HEK293T (cell line): ENCODE results near the gene CC2D1A.

ENCODE experiments used
- CTCF ChIA-PET: fragments of 350-600 bp; formaldehyde crosslinking; extraction: SDS; loops from one replicate; lab custom pipeline; 2021; ENCODE audit warnings: antibody characterized with exemption, inconsistent platforms; lab: Yijun Ruan, JAX
- POLR2A ChIA-PET: fragments of 350-600 bp; formaldehyde crosslinking; extraction: SDS; loops from one replicate; lab custom pipeline; 2020; ENCODE audit warnings: antibody characterized with exemption, inconsistent platforms; lab: Yijun Ruan, JAX
- DNase-seq: peaks from one replicate; pipeline ENCODE4 v3.0.0; 2012; ENCODE audit warnings: mixed read lengths; ENCODE audit errors: extremely low spot score
- ARNT ChIP-seq: fragments of 450-650 bp; IDR thresholded peaks from 2 replicates; pipeline ENCODE4 v1.6.1; 2017; ENCODE audit warnings: mild to moderate bottlenecking
- BHLHE40 ChIP-seq: fragments of 450-650 bp; IDR thresholded peaks from 2 replicates; pipeline ENCODE4 v1.6.1; 2016; ENCODE audit warnings: mild to moderate bottlenecking, moderate library complexity, borderline replicate concordance
- CTBP1 ChIP-seq: fragments of 450-650 bp; IDR thresholded peaks from 2 replicates; pipeline ENCODE4 v1.6.1; 2016; ENCODE audit warnings: borderline replicate concordance
- ELF4 ChIP-seq: fragments of 450-650 bp; IDR thresholded peaks from 2 replicates; pipeline ENCODE4 v1.6.1; 2017; ENCODE audit warnings: antibody characterized with exemption
- FOXA1 ChIP-seq: fragments of 450-650 bp; IDR thresholded peaks from 2 replicates; pipeline ENCODE4 v1.6.1; 2016; ENCODE audit warnings: mild to moderate bottlenecking
- FOXK2 ChIP-seq: fragments of 450-650 bp; IDR thresholded peaks from 2 replicates; pipeline ENCODE4 v1.6.1; 2016; ENCODE audit warnings: mild to moderate bottlenecking
- FOXM1 ChIP-seq: fragments of 450-650 bp; IDR thresholded peaks from 2 replicates; pipeline ENCODE4 v1.6.1; 2017; ENCODE audit warnings: mild to moderate bottlenecking, borderline replicate concordance
- HDGF ChIP-seq: fragments of 450-650 bp; IDR thresholded peaks from 2 replicates; pipeline ENCODE4 v1.6.1; 2017; ENCODE audit warnings: antibody characterized with exemption, borderline replicate concordance
- L3MBTL2 ChIP-seq: fragments of 450-650 bp; conservative IDR thresholded peaks from 2 replicates; pipeline ENCODE4 v1.6.1; 2016; ENCODE audit warnings: mild to moderate bottlenecking
- LEF1 ChIP-seq: fragments of 450-650 bp; IDR thresholded peaks from 2 replicates; pipeline ENCODE4 v1.6.1; 2017; ENCODE audit warnings: mild to moderate bottlenecking, borderline replicate concordance
- NFRKB ChIP-seq: fragments of 450-650 bp; IDR thresholded peaks from 2 replicates; pipeline ENCODE4 v1.6.1; 2016; ENCODE audit warnings: mild to moderate bottlenecking, moderate library complexity
- SP1 ChIP-seq: fragments of 450-650 bp; IDR thresholded peaks from 2 replicates; pipeline ENCODE4 v1.6.1; 2017
- SUZ12 ChIP-seq: fragments of 450-650 bp; IDR thresholded peaks from 2 replicates; pipeline ENCODE4 v1.6.1; 2016; ENCODE audit warnings: mild to moderate bottlenecking
- TARDBP ChIP-seq: fragments of 450-650 bp; IDR thresholded peaks from 2 replicates; pipeline ENCODE4 v1.6.1; 2016
- ZNF384 ChIP-seq: fragments of 450-650 bp; IDR thresholded peaks from 2 replicates; pipeline ENCODE4 v1.6.1; 2016
- TF ChIP-seq, protein P1 (sequence below): fragments of 450-650 bp; IDR thresholded peaks from 2 replicates; pipeline ENCODE4 v1.6.1; 2016

The CC2D1A gene

DNA sequence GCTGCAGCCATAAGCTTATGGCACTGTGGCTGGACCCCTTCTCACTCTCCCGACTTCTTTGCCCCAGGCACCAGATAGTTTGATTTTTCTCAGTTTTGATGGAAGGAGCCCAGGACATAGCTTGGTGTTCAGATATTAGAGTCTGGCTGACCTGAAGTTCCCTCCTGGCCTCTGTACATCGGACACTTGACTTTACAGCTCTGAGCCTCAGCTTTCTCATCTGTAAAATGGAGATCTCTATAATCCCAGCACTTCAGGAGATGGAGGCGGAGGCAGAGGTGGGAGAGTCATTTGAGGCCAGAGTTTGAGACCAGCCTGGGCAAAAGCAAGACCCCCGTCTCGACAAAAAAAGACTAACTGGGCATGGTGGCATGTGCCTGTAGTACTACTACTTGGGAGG is 909 bp downstream of the CC2D1A start:
- no peak for DNase-seq
- CTCF ChIA-PET: no interaction called here
- POLR2A ChIA-PET: interaction anchor here (0.9 kb wide), 1 partner anchor 11 kb away, joined by 3 read pairs; no protein-coding TSS in a partner anchor
- TF ChIP-seq FOXM1 (no peak), FOXA1 (no peak), CTBP1 (no peak), SUZ12 (no peak), SP1 (no peak), ELF4 (no peak), ZNF384 (no peak), LEF1 (no peak), L3MBTL2 (no peak), TARDBP (no peak), BHLHE40 (no peak), HDGF (no peak)
- TF ChIP-seq, protein P1, sequence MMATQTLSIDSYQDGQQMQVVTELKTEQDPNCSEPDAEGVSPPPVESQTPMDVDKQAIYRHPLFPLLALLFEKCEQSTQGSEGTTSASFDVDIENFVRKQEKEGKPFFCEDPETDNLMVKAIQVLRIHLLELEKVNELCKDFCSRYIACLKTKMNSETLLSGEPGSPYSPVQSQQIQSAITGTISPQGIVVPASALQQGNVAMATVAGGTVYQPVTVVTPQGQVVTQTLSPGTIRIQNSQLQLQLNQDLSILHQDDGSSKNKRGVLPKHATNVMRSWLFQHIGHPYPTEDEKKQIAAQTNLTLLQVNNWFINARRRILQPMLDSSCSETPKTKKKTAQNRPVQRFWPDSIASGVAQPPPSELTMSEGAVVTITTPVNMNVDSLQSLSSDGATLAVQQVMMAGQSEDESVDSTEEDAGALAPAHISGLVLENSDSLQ: no peak

DNA sequence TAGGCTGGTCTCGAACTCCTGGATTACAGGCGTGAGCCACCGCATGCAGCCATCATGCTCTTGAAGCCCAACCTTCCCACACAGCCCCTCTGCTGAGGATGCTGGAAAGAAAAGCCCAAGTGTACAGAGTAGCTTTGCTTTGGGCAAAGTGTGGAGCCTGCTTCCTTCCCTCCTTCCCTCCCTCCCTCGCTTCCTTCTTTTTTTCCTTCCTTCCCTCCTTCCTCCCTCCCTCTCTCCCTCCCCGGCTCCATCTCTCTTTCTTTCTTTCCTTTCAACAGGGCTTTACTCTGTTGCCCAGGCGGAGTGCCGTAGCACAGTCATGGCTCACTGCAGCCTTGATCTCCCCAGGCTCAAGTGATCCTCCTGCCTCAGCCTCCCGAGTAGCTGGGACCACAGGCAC is 2.7 kb downstream of the CC2D1A start:
- POLR2A ChIA-PET: no interaction called here
- TF ChIP-seq ELF4 (no peak), CTBP1 (no peak), NFRKB (no peak)
- DNase-seq: no peak
- CTCF ChIA-PET: no interaction called here

DNA sequence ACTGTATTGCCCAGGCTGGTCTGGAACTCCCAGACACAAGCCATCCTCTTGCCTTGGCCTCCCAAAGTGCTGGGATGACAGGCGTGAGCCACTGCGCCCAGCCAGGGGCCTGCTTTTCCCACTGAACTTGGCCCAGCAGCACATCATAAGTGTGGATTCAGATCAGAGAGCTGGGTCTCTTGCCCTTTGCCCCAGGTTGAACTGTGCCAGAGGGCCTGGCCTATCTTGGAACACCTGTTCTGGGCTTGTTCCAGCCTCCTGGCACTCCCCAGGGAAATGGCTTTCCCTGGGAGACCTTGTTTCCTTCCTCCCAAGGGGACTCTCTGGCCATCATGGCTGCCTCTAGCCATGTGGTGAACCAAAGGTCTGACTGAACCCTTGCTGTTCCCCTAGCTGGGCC is 3.4 kb downstream of the CC2D1A start:
- ChIA-PET CTCF (interaction anchor here (0.6 kb wide), 1 partner anchor 569 kb away, joined by 4 read pairs; no protein-coding TSS in a partner anchor), POLR2A (no interaction called here)
- no peak for DNase-seq
- TF ChIP-seq SUZ12 (no peak), BHLHE40 (no peak), FOXM1 (no peak), FOXK2 (no peak)
- TF ChIP-seq, protein P1: no peak

DNA sequence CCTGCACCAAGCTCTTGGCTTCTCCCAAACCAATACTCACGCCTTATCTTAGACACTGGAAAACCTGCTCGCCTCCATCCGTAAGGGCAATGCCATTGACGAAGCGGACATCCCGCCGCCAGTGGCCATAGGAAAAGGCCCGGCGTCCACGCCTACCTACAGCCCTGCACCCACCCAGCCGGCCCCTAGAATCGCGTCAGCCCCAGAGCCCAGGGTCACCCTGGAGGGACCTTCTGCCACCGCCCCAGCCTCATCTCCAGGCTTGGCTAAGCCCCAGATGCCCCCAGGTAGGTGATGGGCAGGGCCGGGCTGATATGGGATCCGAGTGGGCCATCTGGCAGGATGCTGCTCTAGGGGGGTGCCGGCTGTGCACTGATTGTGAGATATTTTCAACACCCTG is 7.4 kb downstream of the CC2D1A start:
- no peak for DNase-seq
- TF ChIP-seq, protein P1: no peak
- TF ChIP-seq LEF1 (no peak), SUZ12 (no peak), TARDBP (no peak), BHLHE40 (no peak), ZNF384 (no peak), HDGF (no peak), CTBP1 (no peak), SP1 (no peak), L3MBTL2 (no peak)
- CTCF ChIA-PET: no interaction called here
- POLR2A ChIA-PET: no interaction called here

DNA sequence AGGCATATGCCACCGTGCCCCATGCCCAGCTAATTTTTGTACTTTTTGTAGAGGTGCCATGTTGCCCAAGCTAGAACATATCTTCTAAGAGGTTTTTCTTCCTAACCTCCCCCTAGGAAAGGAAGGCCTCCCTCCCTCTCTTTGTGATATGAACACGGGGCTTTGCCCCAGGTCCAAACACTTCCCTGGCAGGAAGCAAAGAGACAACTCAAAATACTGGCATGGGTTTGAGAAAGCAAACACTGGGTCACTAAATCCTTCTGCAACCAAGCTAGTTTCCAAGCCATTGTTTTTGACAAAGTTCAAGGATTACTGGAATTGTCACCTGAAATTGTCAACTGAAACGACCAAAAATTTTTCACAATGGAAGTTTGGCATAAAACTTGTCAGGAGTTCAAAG is 8.8 kb downstream of the CC2D1A start:
- DNase-seq: no peak
- TF ChIP-seq CTBP1 (no peak), HDGF (no peak), FOXK2 (no peak), ELF4 (no peak), LEF1 (no peak), FOXM1 (no peak), L3MBTL2 (no peak), TARDBP (no peak), ARNT (no peak), BHLHE40 (no peak), SUZ12 (no peak), SP1 (no peak), ZNF384 (no peak), FOXA1 (no peak), NFRKB (no peak)
- TF ChIP-seq, protein P1: no peak
- CTCF ChIA-PET: no interaction called here
- POLR2A ChIA-PET: no interaction called here

DNA sequence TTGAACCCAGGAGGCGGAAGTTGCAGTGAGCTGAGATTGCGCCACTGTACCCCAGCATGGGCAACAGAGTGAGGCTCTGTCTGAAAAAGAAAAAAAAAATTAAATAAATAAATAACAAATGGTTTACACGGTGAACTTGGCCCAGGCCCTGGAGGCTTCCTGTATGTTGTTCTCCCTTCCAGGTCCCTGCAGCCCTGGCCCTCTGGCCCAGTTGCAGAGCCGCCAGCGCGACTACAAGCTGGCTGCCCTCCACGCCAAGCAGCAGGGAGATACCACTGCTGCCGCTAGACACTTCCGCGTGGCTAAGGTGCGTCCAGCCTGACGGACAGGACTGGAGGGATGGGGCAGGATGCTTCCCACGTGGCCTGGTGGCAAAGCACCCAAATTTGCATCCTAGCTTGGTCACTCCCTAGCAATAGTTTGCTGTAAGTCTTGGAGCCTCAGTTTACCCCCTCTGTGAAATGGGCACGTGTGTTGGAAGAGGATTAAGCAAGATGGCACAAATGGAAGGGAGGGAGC is 11.9 kb downstream of the CC2D1A start:
- CTCF ChIA-PET: no interaction called here
- TF ChIP-seq SUZ12: no peak
- TF ChIP-seq FOXM1: no peak
- TF ChIP-seq HDGF: no peak
- no peak for TF ChIP-seq ZNF384
- TF ChIP-seq CTBP1: no peak
- TF ChIP-seq ELF4: no peak
- TF ChIP-seq TARDBP: no peak
- TF ChIP-seq BHLHE40: no peak
- TF ChIP-seq FOXA1: no peak
- TF ChIP-seq ARNT: no peak
- DNase-seq: no peak
- POLR2A ChIA-PET: interaction anchor here (0.7 to 0.9 kb wide), 2 partner anchors 12 to 35 kb away, joined by 3 to 4 read pairs; partner anchors contain the start of gene CC2D1A
